ENCODE results near the gene LRP5.

The LRP5 gene

GRCh38 chr11:68345776-68346461, 33.5 kb downstream of the LRP5 start:
- in situ Hi-C loops (cut with HindIII; ENCODE audit: low sequenced_read_pairs) = no loop called here

DNA sequence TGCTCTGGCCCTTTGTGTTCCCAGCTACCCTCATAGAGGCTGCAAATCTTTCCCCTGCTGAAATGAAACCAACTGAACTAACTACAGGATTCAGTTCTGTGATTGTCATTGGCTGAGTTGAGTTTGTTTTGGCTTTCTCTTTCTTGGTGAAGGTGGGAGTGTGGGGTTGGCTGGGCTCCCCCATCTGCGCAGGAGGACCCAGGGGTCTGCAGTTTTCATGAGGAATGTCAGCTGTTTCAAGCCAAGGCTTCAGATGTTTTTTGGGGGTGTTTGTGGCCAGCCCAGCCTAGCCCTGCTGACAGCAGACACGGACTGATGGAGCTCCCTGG, 34.0 kb downstream of the LRP5 start:
- in situ Hi-C loops (cut with HindIII; ENCODE audit: low sequenced_read_pairs) = no loop called here

DNA sequence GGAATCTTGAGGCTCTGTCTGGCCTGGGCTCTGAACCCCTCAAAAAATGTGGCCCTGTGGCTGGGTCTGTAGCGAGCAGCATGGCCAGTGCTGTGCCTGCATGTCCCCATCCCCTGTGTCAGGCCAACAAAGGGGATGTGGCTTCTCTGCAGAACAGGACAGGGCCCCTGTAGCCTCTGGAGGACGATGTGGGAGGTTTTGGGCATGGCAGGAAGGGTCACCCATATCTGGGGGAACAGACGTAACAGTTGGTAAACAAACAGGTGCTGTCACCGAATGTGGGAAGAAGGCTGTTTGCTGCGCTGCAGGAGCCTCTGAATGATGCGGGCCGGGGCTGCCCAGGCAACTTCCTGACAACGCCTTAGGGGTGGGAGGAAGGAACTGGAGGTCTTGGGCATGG, 35.0 kb downstream of the LRP5 start:
- in situ Hi-C loops (cut with HindIII; ENCODE audit: low sequenced_read_pairs) = no loop called here

- in situ Hi-C loops (cut with HindIII; ENCODE audit: low sequenced_read_pairs) = no loop called here
These were observed 35.5 kb downstream of the LRP5 start for GRCh38 chr11:68347841-68348240.

DNA sequence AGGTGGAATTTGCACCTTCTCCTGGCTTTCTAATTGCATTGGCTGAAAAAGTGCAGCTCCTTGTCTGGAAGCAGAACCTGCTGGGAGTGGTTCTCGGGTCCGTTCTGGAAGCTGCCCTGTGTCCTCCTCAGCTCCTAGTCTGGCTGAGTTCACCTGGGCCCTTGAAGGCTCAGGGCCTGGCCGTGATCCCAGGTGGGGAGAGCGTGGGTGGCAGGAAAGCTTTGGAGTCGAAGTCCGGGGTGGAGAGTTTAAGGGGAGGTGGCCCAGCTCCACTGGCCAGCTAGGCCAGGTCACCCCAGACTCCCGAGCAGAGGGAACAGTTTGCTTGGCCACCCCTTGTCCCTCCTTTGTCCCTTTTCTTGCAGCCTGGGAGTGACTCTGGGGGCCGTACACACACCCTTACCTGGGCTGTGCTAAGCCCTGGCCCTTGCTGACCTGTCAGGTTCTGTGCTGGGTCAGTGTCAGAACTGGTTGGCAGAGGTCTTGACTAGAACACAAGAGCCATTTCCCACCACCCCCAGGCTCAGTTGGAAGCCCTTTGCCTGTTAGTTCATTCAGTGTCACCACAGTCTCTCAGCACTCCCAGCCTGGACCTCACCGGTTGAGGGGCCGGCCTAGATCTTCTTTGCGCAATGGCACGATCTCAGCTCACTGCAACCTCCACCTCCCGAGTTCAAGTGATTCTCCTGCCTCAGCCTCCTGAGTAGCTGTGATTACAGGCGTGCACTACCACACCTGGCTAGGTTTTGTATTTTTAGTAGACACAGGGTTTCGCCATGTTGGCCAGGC, 37.3 kb downstream of the LRP5 start:
- in situ Hi-C loops (cut with HindIII; ENCODE audit: low sequenced_read_pairs) = no loop called here

GRCh38 chr11:68350759-68351449, 38.5 kb downstream of the LRP5 start:
- in situ Hi-C loops (cut with HindIII; ENCODE audit: low sequenced_read_pairs) = no loop called here

DNA sequence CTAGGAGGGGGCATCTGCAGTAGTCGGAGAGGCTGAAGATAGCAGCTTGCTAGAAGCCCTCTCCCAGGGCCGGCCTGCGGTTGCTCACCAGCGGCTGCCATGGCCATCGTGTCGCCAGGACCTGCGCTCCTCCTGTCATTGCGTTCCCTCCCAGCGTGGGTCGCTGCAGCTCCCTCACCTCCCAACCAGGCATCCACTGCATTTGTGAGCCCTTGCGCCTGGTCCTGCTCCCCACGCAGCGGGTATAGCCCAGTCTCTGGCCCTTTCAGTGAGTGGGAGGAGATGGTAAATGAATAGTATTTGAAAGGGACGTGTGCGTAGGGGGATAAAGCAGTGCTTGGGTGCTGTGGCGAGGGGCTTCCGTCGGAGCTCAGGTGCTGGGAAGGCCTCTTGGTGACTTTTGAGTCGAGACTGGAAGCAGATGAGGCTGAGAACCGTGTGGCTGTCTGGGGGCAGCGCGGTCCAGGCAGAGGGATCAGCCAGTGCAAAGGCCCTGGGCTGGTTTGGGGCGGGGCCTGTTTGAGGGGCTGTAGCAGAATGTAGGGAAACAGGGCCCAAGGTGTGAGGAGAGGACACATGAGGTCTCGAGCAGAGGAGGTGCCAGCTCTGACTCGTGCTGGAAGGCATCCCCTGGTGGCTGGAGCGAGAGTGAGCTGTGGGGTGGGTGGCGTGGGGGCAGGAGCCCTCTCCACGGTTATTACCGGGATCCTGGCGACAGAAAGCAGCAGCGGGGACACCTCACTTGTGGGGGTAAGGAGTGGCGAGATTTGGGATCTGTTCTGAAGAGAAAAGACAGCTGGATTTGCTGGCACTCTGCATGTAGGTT, 39.3 kb downstream of the LRP5 start:
- in situ Hi-C loops (cut with HindIII; ENCODE audit: low sequenced_read_pairs) = no loop called here

GRCh38 chr11:68352591-68352990, 40.2 kb downstream of the LRP5 start:
- in situ Hi-C loops (cut with HindIII; ENCODE audit: low sequenced_read_pairs) = no loop called here

DNA sequence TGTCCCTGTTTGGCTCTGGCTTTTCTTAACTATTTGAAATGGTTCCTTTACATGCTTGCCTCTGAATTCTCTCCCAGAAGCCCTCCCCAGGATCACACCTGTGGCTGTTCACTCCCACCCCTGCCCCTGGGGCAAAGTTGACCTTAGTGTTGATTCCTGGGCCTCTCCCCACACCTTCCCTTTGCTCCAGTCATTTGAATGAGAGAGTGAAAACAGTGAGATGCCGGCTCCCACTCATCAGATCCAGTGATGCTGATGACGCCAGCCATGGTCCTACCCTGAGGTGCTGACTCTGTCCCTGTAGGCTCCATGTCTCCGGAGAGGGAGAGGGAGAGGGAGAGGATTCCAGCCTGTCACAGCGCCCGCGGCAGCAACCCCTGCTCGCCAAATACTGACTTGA, 40.7 kb downstream of the LRP5 start:
- in situ Hi-C loops (cut with HindIII; ENCODE audit: low sequenced_read_pairs) = no loop called here

GRCh38 chr11:68353669-68354068, 41.3 kb downstream of the LRP5 start:
- in situ Hi-C loops (cut with HindIII; ENCODE audit: low sequenced_read_pairs) = no loop called here

- in situ Hi-C loops (cut with HindIII; ENCODE audit: low sequenced_read_pairs) = no loop called here
These were observed 41.9 kb downstream of the LRP5 start for GRCh38 chr11:68354148-68354872.

DNA sequence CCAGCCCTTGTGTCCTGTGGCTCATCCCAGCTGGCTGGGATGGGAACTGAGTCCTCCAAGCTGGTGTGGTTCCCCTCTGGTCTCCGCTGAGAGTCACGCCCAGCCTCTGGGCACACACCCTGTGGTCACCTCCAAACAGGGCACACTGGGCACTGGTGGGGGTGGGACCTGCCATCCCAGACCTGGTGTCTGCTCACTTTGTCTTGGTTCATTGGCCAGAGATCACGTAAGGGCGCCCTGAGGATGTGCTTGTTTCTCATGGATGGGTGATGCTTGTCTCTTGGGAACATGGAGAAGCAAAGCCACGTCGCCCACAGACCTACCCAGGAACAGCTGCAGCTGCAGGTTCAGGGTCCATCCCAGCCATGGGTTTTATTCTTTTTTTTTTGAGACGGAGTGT, 43.1 kb downstream of the LRP5 start:
- in situ Hi-C loops (cut with HindIII; ENCODE audit: low sequenced_read_pairs) = no loop called here

DNA sequence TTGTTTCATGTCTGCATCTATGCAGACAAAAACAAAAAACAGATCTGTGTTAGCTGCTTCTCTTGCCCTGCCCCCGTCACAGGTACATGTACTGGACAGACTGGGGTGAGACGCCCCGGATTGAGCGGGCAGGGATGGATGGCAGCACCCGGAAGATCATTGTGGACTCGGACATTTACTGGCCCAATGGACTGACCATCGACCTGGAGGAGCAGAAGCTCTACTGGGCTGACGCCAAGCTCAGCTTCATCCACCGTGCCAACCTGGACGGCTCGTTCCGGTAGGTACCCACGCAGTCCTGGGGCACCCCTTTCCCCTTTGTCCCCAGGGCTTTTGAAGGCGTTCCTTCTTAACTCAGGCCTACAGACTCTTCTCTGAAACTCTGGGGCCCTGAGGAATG, 45.2 kb downstream of the LRP5 start:
- in situ Hi-C loops (cut with HindIII; ENCODE audit: low sequenced_read_pairs) = no loop called here

DNA sequence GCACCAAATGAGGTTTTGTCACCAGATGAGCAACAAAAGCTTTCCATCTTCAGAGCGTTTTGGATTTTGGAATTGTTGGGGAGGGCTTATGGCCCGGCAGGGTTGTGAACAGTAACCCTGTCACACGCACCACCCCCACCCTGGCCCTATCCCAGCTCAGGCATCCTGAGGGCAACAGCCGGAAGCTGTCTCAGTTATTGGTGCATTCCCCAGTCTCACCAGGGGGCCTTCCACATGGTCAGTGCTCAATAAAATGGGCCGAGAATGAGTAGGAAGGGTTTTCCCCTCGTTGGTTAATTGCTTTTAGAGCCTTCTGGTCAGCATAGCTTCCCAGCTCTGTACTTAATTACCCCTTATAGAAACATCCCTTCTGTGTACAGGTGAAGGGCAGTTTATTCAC, 46.0 kb downstream of the LRP5 start:
- in situ Hi-C loops (cut with HindIII; ENCODE audit: low sequenced_read_pairs) = no loop called here

- in situ Hi-C loops (cut with HindIII; ENCODE audit: low sequenced_read_pairs) = no loop called here
These were observed 49.3 kb downstream of the LRP5 start for GRCh38 chr11:68361702-68362101.

DNA sequence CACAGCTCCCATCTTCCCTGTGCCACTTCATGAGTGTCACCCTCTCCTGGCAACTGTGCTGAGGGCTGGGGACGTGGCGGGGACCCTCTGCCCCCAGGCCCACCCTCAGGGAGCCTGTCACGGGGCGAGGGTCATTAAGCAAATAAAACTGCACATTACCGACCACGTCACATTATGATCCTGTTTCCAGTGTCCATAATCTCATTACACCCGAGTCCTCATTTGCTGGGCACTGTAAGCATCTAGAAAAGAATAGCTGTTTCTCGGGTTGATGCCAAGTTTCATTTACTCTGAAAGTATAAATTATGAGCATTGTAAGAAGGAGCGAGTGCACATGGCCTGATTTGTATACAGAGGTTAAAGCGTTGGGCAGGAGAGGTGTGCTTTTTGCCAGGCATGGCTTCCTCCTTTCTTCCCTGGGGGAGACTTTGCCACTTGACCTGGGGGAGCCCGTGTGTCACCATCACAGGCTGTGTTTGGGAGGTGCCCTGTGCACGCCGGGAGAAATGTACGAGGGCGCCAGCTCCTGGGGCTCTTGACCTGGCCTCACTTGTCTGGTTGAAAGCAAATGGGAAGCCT, 50.5 kb downstream of the LRP5 start:
- in situ Hi-C loops (cut with HindIII; ENCODE audit: low sequenced_read_pairs) = no loop called here

GRCh38 chr11:68363776-68364175, 51.4 kb downstream of the LRP5 start:
- in situ Hi-C loops (cut with HindIII; ENCODE audit: low sequenced_read_pairs) = no loop called here

- in situ Hi-C loops (cut with HindIII; ENCODE audit: low sequenced_read_pairs) = no loop called here
These were observed 52.2 kb downstream of the LRP5 start for GRCh38 chr11:68364581-68364980.

DNA sequence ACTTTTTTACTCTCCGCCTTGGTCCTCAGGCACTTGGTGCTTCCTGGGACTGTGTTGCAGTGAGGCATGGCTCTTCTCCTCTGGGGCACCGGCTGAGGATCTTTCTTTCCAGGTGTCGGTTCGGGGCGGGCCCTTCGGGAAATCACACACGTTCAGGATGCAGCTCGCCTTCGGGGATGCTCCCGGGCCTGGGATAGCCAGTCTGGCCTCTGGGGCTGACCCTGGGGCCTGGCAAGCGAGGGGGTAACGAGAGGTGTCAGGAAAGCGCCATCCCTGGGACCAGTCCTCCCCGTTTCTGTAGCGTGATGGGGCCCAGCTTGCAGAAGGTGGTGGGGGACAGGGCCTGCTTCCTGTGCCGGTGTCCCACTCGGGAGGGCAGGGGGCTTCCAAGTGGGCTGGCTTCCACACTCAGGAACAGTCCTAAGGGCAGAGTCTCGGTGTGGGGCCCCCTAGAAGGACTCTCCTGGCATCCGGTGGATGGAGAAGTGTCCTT, 53.6 kb downstream of the LRP5 start:
- in situ Hi-C loops (cut with HindIII; ENCODE audit: low sequenced_read_pairs) = no loop called here

- in situ Hi-C loops (cut with HindIII; ENCODE audit: low sequenced_read_pairs) = no loop called here
These were observed 54.9 kb downstream of the LRP5 start for GRCh38 chr11:68367252-68367651.

Measured in DLD1 (cell line).